Measurements from ENCODE around the gene DUSP10.

Gene DUSP10

DNA sequence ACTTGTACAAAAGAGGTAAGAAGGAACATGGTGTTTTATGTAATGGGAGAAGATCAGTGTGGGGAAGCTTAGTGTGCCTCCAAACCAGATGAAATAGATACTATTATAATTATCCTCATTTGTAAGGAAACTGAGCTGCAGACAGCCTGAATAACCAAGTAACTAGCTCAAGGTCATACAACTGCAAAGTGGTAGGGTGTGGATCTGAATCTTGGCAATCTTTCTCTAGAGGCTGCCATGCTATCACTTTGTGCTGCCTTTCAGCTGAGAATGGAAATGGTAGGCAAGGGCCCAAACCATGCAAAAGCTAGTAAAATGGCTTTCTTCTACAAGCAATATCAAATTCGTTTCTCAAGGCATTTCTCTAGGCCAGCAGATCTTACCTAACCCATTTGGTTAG lies 51.0 kb downstream of the DUSP10 start:
- DNase-seq: no peak

DNA sequence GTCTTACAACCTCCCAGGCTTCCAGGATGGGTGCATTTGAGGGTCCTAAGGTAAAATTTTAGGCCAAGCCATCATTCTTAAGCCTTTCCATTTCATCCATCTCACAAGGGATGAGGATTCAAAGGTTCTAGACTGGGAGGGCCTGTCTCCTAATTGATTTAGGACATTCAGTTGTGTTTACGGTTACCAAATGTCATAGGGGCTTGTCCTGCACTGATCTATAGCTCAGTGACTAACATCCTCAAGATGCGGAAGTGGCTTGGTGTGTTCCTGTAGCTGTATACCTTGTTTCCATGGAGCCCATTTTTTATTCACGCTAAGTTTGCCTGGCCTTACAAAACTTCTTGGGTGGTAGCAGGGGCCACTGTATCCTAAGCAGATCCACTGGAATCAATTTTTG lies 52.8 kb downstream of the DUSP10 start:
- no peak for DNase-seq

DNA sequence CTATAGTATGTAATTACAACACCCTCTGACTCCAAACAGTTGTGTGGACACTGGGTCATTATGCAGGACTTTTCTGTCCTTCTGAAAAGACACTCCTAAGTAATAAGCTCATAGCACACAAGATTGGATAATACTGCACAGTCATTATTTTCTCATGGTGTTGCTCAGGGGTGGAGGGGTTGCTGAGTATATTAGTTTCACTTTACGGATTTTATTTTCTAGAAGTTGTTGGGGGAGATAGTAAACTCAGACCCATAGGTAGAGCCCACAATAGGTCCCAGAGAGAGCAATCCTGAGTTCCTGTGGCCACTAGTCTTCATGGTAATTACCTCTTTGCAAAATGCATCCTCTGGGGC lies 53.4 kb downstream of the DUSP10 start:
- no peak for DNase-seq

DNA sequence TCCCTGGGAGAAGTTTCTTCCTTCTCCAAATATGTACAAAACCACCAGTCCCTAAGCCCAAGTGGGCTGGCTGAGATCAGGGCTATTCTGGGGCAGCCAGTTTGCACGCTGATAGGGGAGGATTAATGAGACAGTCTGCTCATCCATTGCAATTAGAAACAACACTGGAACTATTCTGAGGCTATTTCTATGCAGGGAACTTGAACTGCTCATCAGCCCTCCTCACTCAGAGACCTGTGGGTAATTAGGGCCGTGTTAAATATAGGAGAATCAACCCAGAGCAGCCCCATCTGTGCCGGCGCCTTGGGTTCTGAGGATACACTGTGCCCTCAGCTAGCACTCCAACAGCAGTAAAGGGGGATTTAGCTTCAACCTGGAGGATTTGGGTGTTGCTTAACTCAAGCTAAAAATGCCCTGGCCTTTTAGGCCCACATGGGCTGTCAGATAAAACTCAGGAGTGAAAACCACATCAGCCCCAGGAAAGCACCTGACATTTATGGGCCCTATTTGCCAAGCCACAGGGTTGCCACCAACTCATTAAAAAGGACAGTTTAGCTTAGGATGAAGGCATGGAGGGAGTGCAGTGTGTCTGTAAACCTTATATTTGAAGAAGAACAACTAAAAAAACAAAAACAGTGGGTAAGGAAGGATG lies 53.9 kb downstream of the DUSP10 start:
- DNase-seq: no peak

DNA sequence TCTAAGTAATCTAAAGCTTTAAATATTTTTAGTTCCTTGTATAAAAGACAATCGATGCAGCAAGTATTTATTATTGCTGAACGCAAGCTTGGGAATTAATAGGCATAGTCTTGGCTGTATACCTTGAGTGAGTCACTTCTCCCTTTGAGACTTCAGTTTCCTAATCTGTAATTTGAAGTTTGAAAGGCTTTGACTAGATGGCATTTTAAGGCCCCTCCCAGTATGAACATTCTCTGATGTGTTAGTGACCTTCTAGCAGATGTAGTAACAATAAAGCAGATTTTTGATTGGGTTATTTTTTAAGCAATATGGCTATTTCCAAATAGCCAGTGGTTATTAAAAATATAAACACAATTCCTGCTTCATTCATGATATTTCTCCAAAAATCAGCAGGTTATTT lies 58.2 kb downstream of the DUSP10 start:
- no peak for DNase-seq

DNA sequence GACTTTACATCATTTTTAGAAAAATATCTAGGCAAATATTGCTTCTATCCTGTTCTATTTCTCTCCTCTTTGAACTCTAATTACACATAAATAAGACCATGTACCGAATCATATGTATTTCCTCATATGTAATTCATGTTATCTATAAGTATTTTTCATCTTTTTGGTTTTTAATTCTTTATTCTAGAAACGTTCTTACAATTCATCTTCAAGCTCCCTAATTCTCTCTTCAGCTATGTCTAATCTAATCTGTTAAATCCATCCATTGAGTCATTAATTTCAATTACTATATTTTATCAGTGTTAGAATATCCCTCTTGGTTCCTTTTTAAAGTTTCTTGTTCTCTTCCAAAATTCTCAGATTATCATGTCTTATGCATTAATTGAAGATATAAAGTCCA lies 61.8 kb downstream of the DUSP10 start:
- DNase-seq: no peak

DNA sequence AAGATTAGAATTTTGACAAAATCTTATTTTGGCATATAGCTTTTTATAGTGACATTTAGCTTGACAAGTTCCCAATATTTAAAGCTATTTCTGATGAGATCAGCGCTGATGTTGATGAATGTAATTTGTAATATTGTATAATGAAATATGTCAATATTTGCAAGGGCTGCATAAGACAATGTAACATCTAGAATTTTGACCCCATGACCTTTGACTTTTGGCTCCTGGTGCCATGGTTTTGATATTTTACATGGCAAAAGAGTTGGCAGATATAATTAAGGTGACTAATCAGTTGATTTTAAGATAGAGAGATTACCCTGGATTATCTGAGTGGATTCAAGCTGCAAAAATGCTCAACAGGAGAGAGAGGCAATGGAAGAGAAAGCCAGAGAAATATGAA lies 63.9 kb downstream of the DUSP10 start:
- DNase-seq: no peak

DNA sequence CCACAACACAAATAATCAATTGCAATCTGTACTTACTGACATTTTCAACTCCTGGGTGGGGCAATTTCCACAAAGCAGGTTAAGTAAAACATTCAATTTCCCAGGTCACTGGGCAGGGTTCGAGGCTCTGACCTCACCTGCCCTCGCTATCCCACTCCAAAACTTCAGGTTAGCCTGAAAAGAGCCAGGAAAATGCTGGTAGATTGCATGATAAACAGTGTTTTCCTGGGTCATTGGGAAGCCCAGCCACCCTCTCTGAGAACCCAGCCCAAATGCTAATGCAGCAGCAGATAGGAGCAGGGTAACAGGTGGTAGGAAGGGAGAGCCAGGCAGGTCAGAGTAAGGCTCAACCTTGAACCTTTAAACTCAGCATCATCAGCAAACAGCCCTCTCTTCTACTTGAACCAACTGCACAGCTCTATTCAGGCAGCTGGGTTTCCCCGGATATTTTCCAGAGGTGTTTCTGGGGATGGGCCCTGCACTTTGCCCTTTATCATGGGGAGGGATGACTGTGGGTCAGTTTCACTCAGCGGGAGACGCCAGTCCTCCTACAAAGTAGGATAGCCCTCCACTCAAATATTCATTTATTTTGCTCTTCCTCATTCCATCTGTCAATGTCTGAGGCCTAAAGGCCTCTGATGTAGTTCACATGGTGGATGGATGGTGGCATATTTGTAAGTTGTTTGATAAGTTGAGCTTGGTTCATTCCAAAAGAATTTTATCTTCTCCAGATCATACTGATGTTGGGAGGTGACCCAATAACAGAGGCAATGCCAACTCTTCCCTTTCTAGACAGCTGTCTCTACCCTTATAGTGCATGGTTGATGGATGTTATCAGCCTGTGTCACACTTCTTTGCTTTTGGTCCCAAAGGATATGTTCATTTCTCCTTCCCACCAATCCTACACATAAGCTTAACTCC lies 65.7 kb downstream of the DUSP10 start:
- DNase-seq: no peak

DNA sequence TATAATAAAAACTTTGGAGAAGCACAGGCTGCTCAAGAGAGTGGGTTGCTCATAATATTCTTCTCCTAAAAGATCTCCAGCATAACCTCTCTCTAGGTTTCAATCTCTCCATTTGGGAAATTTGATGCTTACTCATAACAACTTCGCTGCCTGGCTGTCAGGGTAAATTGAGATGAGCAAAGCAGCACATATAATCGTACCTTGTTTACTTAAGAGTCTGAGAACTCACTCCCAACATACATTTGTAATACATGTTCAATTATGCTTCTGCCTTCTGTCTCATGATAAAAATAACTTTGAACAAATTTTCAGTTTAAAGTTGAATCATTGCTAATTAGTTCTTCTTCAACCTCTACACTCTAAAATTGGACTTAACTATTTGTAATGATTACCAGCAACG lies 68.9 kb downstream of the DUSP10 start:
- no peak for DNase-seq

DNA sequence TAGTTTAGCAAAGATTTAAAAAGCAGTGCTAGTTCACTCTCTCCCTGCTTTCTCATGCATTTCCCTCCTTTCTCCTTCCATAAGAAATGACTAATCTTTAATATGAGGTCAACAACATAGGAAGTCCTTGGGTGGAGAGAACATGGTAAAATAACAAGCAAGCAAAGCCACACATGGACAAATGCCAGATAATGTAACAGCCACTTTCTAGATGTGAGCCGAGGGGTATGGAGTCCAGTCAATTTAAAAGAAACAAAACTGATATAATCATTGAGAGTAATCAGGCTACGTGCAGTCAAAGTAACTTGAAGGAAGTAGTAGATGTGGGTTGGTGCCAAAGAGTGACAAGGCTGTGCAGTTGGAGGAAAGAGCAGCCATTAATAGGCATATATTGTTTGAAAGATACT lies 69.6 kb downstream of the DUSP10 start:
- DNase-seq: no peak

DNA sequence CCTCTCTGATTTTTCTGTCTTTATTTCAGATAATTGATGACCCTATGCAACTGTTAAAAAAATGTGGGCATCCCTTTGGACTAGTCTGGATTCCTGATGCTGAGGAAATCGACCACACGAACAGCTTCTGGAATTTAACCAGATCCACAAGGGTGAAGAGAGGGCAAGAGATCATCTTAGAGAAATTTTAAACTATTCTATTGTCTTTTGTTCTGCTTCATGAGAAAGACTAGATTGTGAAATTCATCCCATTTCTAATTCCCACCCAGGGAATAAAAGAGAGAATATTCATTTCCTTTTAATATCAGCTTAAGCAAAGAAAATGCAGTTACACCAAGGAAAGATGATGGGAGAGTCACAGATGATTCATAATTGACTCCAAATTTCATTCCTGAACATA lies 71.8 kb downstream of the DUSP10 start:
- DNase-seq: no peak

DNA sequence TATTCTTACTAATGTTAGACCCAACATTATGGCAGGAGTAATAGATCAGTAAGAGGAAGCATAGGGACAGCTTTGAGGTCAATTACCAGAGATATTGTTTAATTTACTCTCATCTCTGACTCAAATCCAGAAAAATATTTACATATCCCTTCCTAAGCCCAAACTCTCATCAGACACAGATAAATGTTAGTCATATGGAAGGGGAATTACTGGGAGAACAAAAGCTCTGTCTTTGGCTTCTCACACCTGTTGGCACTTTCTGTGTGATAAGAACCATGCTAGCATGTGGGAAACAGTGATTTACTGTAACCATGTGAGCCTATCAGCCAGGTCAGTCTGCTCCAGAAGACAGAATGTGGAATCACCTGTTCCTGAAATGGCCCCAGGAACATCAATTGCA lies 72.4 kb downstream of the DUSP10 start:
- DNase-seq: no peak

DNA sequence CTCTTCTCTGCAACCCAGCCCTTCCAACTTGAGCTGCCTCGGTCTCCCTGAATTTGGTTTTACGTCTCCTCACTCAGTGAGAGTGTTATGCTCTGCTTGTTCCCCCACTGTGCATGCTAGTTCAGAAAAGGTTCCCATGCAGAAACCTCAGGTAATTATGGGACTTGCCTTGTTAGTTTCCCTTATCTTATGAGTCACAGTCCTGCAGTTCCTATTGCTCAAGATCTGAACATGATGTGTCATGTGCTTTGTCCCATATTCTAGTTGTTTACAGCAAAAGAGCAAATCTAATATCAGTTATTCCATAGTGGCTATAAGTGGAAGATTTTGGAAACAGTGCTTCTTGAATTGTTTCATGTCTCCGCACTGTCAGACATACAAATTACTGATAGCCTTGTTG lies 74.4 kb downstream of the DUSP10 start:
- no peak for DNase-seq

DNA sequence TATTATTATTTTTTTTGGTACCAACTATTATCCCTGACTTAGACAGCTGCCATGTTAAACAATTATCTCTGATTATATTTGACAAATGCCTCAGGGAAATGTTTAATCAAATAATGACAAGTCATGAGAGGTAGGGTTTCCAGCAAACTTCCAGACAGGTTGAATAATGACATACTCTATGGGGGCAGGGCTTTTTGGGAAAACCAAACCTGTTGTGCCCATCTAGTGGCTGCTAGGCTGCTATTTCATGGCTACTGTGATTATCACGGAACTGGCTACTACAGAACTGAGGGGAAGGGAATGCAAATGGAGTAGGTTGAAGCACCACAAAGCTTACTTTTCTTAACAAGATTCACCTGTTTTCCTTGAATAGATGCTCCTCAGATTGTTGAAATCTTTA lies 77.6 kb downstream of the DUSP10 start:
- no peak for DNase-seq

DNA sequence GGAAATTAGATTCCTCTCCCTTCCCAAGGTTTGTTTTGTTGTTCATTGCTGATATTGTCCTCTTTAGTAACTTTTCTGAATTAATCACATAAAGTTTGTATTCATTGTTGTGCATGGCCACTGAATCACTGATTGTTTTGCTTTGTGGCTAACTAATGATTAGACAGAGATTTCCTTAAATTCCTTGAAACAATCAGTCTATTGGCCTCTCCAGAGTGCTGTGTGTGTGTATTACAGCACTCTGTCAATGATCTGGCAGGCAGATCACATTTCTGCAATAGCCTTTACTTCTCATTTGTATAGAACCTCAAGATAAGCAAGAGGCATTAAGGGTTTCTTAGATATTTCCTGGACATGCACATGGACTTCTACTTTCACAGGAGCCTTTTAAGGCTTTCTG lies 78.6 kb downstream of the DUSP10 start:
- DNase-seq: no peak

DNA sequence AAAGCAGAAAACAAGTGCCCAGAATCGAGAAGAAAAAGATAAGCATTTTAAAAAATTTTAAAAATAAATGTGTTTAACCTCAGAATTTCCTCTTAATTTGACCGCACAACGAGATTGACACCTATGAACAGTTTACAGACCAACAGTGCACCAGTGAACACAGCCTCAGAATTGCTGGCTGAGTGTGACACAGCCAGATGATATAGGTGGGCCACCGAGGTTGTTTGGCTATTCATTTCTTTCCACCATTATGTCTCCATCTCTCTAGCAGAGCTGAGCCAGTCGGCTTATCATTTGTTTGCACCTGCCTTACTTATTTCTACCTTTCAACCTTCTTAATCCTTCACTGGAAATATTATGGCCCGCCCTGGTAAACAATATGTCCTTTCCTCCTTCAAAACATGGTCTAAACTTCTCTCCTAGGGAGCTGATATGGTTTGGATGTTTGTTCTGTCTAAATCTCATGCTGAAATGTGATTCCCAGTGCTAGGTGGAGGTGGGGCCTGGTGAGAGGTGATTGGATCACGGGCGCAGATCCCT lies 86.1 kb downstream of the DUSP10 start:
- DNase-seq: no peak

All from NCI-H1436 (cell line).